Measurements from ENCODE around the gene CCDC86. TPM values are rescaled to one million over a fixed set of nuclear protein-coding genes. Genes with fewer than 3 reads are reported as not detected.

Gene CCDC86
- polyA plus RNA-seq, 1 of the 3 experiments (the other 2 are of a cell fraction), result 34.7 TPM

DNA sequence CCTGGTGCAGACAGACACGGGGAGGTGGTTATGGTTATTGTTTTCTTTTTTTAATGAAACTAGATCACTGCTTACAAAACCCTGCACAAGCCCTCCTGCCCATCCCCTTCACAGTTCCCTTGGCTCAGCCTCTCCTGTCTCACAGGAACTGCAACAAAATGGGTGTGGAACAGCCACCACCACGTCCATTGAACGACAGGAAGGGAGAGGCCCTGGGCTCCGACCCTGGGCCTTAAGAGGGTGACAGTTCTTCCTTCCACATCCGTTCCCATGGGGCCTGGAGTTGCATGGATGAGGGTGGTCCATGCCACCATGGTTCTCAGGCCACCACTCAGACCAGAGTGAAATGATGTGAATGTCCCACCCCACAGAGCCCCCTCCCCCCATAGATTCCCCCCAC is 48.8 kb downstream of the CCDC86 start:
- ChIA-PET POLR2A (no interaction called here), CTCF (interaction anchor here (0.7 to 21.9 kb wide), 3 partner anchors 8 to 828 kb away, joined by 3 to 550 read pairs (median 55); partner anchors contain the start of gene CCDC86)
- no peak overlapping the region for H3K4me2 ChIP-seq
- H3K27me3 ChIP-seq (ENCODE audit: insufficient read depth), result no peaks in the 10 kb centered on the region
- H3K36me3 ChIP-seq (replicated peaks in 1 of 2; ENCODE audit: control insufficient read depth in 1 of 2, insufficient read depth in 2 of 2, low read length in 1 of 2), result peaks cover 25 to 34% of the 10 kb centered on the region in 2 experiments
- no peak overlapping the region for H2AFZ ChIP-seq (ENCODE audit: low read depth)
- WGBS (ENCODE audit: low lambda C conversion rate), result 57% methylated on average over 3 of the region's 5 CpGs
- peaks cover 3% of the 10 kb centered on the region for H3F3A ChIP-seq (replicated peaks; ENCODE audit: insufficient read depth)
- H3K4me3 ChIP-seq (ENCODE audit: low read depth in 2 of 2, low read length in 1 of 2), result no peak overlapping the region
- H3K27ac ChIP-seq (ENCODE audit: low read depth in 2 of 2, low read length in 1 of 2), result no peak overlapping the region
- H3K9me3 ChIP-seq, result no peaks in the 10 kb centered on the region
- H3K4me1 ChIP-seq (ENCODE audit: control insufficient read depth in 1 of 2, insufficient read depth in 2 of 2, low read depth in 1 of 2, low read length in 1 of 2), result peaks cover 0 to 11% of the 10 kb centered on the region in 2 experiments; a peak in 1 of 4 replicates
- no peak overlapping the region for H3K9ac ChIP-seq
- H4K20me1 ChIP-seq (ENCODE audit: insufficient read depth), result no peaks in the 10 kb centered on the region
- no peak for TF ChIP-seq EZH2phosphoT487 (IDR thresholded peaks at IDR 0.05; ENCODE audit: borderline replicate concordance, low read depth)
- TF ChIP-seq MEF2A (IDR thresholded peaks at IDR 0.05; ENCODE audit: borderline replicate concordance, low read depth), result no peak
- no peak for TF ChIP-seq POLR2AphosphoS5 (IDR thresholded peaks at IDR 0.05; ENCODE audit: low read depth, low read length)
- TF ChIP-seq, protein P1, sequence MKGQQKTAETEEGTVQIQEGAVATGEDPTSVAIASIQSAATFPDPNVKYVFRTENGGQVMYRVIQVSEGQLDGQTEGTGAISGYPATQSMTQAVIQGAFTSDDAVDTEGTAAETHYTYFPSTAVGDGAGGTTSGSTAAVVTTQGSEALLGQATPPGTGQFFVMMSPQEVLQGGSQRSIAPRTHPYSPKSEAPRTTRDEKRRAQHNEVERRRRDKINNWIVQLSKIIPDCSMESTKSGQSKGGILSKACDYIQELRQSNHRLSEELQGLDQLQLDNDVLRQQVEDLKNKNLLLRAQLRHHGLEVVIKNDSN (IDR thresholded peaks at IDR 0.05; ENCODE audit: borderline replicate concordance, low read depth), result no peak
- TF ChIP-seq RAD21 (IDR thresholded peaks at IDR 0.05; ENCODE audit: low read length), result no peak
- TF ChIP-seq, protein P2, sequence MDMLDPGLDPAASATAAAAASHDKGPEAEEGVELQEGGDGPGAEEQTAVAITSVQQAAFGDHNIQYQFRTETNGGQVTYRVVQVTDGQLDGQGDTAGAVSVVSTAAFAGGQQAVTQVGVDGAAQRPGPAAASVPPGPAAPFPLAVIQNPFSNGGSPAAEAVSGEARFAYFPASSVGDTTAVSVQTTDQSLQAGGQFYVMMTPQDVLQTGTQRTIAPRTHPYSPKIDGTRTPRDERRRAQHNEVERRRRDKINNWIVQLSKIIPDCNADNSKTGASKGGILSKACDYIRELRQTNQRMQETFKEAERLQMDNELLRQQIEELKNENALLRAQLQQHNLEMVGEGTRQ (IDR thresholded peaks at IDR 0.05; ENCODE audit: borderline replicate concordance, low read depth, low read length), result no peak
- TF ChIP-seq FOSL2 (IDR thresholded peaks at IDR 0.05; ENCODE audit: borderline replicate concordance, low read depth), result no peak
- no peak for TF ChIP-seq TAF1 (IDR thresholded peaks at IDR 0.05; ENCODE audit: borderline replicate concordance, low read depth, low read length)
- TF ChIP-seq, protein P3, sequence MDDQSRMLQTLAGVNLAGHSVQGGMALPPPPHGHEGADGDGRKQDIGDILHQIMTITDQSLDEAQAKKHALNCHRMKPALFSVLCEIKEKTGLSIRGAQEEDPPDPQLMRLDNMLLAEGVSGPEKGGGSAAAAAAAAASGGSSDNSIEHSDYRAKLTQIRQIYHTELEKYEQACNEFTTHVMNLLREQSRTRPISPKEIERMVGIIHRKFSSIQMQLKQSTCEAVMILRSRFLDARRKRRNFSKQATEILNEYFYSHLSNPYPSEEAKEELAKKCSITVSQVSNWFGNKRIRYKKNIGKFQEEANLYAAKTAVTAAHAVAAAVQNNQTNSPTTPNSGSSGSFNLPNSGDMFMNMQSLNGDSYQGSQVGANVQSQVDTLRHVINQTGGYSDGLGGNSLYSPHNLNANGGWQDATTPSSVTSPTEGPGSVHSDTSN (IDR thresholded peaks at IDR 0.05), result no peak
- TF ChIP-seq FOXJ3 (CRISPR knock-in tag; IDR thresholded peaks at IDR 0.05), result no peak
- TF ChIP-seq, protein P4, sequence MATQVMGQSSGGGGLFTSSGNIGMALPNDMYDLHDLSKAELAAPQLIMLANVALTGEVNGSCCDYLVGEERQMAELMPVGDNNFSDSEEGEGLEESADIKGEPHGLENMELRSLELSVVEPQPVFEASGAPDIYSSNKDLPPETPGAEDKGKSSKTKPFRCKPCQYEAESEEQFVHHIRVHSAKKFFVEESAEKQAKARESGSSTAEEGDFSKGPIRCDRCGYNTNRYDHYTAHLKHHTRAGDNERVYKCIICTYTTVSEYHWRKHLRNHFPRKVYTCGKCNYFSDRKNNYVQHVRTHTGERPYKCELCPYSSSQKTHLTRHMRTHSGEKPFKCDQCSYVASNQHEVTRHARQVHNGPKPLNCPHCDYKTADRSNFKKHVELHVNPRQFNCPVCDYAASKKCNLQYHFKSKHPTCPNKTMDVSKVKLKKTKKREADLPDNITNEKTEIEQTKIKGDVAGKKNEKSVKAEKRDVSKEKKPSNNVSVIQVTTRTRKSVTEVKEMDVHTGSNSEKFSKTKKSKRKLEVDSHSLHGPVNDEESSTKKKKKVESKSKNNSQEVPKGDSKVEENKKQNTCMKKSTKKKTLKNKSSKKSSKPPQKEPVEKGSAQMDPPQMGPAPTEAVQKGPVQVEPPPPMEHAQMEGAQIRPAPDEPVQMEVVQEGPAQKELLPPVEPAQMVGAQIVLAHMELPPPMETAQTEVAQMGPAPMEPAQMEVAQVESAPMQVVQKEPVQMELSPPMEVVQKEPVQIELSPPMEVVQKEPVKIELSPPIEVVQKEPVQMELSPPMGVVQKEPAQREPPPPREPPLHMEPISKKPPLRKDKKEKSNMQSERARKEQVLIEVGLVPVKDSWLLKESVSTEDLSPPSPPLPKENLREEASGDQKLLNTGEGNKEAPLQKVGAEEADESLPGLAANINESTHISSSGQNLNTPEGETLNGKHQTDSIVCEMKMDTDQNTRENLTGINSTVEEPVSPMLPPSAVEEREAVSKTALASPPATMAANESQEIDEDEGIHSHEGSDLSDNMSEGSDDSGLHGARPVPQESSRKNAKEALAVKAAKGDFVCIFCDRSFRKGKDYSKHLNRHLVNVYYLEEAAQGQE (IDR thresholded peaks at IDR 0.05; ENCODE audit: low read depth, low read length), result no peak
- no peak for TF ChIP-seq ELF1 (IDR thresholded peaks at IDR 0.05)
- TF ChIP-seq TEAD4 (IDR thresholded peaks at IDR 0.05; ENCODE audit: borderline replicate concordance, insufficient read depth), result no peak
- no peak for TF ChIP-seq FOXM1 (IDR thresholded peaks at IDR 0.05; ENCODE audit: low read depth)
- TF ChIP-seq CHD2 (IDR thresholded peaks at IDR 0.05; ENCODE audit: low read length, partially characterized antibody), result no peak
- no peaks in the 10 kb centered on the region for H3K79me2 ChIP-seq (ENCODE audit: insufficient read depth)
- no peak for DNase-seq
- no peaks in the 10 kb centered on the region for H3K9me2 ChIP-seq

Data from SK-N-SH (cell line).